Memory B cell (primary cell): ENCODE measurements around the gene WDR89.
"Not testable (repeated sequence)": the region's sequence is repeated elsewhere in the genome, so short reads cannot be mapped to it uniquely, and the experiment has no call there.

Experiments
- ATAC-seq: fragments of 150-1000 bp; cut with Tn5 transposase; 2 replicates; pipeline ENCODE4 v1.10.0; 2021; ENCODE audit warnings: low read depth, mild to moderate bottlenecking, moderate library complexity
- DNase-seq, 2 donors: peaks; one replicate each; pipeline ENCODE4 v3.0.0; 2022; ENCODE audit warnings: low spot score in 2 of 2
- H3K27ac Mint-ChIP-seq: one replicate; pipeline ENCODE4 v1.8.0; 2022; ENCODE audit warnings: mild to moderate bottlenecking, moderate library complexity, mixed read lengths
- H3K27me3 Mint-ChIP-seq: one replicate; pipeline ENCODE4 v1.8.0; 2022; ENCODE audit warnings: mixed read lengths
- H3K36me3 Mint-ChIP-seq: one replicate; pipeline ENCODE4 v1.8.0; 2022; ENCODE audit warnings: mild to moderate bottlenecking, mixed read lengths
- H3K4me1 Mint-ChIP-seq: one replicate; pipeline ENCODE4 v1.8.0; 2022; ENCODE audit warnings: mixed read lengths
- H3K4me3 Mint-ChIP-seq: one replicate; pipeline ENCODE4 v1.8.0; 2022; ENCODE audit warnings: mild to moderate bottlenecking, moderate library complexity, mixed read lengths
- H3K9me3 Mint-ChIP-seq: one replicate; pipeline ENCODE4 v1.8.0; 2022; ENCODE audit warnings: mixed read lengths

Gene WDR89

DNA sequence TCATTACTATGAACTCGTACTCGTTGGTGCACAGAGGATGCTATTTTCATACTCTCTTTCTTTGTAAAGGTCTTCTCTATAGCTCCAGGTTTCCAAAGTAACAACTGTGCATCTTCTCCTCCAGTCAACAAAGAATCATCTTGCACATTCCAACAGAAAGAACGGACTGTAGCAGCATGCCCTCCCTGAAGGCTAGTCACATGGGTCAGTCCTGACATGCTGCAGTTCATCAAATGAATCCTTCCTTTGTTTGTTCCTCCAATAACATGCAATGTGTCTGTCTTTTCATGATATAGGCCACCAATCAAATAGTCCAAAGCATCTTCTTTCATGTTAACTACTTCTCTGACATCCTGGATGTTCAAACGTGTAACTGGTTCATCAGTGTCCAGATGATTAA lies 42.9 kb downstream of the WDR89 start:
- H3K4me3 Mint-ChIP-seq: no peak overlapping the region
- H3K9me3 Mint-ChIP-seq: peaks cover 7% of the 10 kb centered on the region
- H3K27me3 Mint-ChIP-seq: no peaks in the 10 kb centered on the region
- H3K4me1 Mint-ChIP-seq: peaks cover 5% of the 10 kb centered on the region
- DNase-seq: no peak
- no peak for ATAC-seq
- no peak overlapping the region for H3K27ac Mint-ChIP-seq
- H3K36me3 Mint-ChIP-seq: peaks cover 52% of the 10 kb centered on the region

DNA sequence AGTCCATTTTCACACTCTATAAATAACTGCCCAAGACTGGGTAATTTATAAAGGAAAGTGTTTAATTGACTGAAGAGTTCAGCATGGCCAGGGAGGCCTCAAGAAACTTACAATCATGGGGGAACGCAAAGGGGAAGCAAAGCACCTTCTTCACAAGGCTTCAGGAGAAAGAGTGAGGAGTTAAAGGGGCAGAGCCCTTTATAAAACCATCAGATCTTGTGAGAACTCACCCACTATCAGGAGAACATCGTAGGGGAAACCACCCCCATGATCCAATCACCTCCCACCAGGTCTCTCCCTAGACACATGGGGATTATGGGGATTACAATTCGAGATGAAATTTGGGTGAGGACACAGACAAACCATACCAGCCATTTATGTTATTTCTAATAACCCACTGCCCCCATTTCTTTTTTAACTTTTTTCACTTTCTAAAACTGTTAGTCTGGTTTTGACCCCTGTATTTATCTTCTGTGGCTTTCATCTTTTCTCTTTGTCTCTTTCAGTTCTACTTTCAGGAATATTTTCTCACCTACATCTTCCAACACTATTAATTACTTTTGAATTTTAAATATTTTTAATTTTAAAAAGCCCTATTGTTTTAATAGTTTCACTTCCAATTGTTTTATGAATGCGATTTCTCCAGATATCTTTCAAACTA lies 44.5 kb downstream of the WDR89 start:
- Mint-ChIP-seq H3K36me3 (peaks cover 46% of the 10 kb centered on the region), H3K4me3 (no peak overlapping the region), H3K27me3 (no peaks in the 10 kb centered on the region), H3K27ac (no peak overlapping the region), H3K9me3 (peaks cover 8% of the 10 kb centered on the region), H3K4me1 (peaks cover 3% of the 10 kb centered on the region)
- DNase-seq (no peak), ATAC-seq (no peak)

DNA sequence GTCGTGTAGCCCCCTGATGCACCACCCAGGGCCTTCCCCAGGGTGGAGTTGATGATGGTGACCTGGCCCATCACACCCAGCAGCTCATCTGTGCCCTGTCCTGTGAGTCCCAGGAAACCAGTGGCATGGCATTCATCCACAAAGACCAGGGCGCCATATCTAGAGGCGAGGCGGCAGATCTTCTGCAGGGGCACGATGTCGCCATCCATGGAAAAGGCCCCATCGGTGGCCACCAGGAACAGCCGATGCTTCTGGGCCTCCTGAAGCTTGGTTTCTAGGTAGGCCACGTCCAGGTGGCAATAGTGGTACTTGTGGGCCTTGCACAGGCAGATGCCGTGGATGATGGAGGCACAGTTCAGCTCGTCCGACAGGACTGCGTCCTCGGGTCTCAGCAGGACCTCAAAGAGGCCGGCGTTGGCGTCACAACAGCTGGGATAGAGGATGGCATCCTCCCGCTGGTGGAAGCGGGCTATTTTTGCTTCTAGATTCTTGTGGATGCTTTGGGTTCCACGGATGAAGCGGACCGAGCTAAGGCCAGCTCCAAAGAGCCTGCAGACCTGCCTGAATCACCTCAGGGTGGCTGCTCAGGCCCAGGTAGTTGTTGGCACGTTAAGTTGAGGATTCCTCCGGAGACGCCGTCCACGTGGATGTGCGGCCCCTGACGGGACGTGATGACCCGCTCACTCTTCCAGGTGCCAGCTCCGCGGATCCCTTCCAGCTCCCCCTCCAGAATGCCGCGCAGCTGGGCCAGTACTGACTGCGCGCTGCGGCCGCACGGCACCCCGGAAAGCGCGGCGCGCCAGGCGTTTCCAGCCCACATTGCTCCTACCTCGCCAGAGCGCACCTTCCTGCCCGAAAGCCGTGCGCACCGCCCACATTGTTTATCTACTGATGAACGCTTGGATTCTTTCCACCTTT lies 47.0 kb downstream of the WDR89 start:
- DNase-seq: no peak
- H3K4me1 Mint-ChIP-seq: no peaks in the 10 kb centered on the region
- H3K27ac Mint-ChIP-seq: no peak overlapping the region
- H3K27me3 Mint-ChIP-seq: no peaks in the 10 kb centered on the region
- peaks cover 35% of the 10 kb centered on the region for H3K36me3 Mint-ChIP-seq
- no peak for ATAC-seq
- H3K9me3 Mint-ChIP-seq: peaks cover 9% of the 10 kb centered on the region
- H3K4me3 Mint-ChIP-seq: no peak overlapping the region

DNA sequence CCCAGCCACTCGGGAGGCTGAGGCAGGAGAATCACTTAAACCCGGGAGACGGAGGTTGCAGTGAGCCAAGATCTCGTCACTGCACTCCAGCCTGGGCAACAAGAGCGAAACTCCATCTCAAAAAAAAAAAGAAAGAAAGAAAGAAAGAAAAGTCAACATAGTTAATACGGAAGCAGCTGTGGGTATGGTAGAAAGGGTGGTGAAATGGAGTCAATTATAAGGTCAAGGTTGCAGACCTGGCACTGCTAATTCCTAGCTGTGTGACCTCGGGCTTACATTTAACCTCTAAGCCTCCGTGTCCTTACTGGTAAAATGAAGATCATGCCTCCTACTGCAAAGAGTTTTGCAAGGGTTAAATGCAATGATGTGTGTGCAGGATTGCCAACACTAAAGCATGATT lies 58.6 kb downstream of the WDR89 start:
- H3K27me3 Mint-ChIP-seq, H3K27ac Mint-ChIP-seq, ATAC-seq, H3K4me3 Mint-ChIP-seq, H3K4me1 Mint-ChIP-seq, H3K9me3 Mint-ChIP-seq, H3K36me3 Mint-ChIP-seq, DNase-seq: not testable (repeated sequence)

DNA sequence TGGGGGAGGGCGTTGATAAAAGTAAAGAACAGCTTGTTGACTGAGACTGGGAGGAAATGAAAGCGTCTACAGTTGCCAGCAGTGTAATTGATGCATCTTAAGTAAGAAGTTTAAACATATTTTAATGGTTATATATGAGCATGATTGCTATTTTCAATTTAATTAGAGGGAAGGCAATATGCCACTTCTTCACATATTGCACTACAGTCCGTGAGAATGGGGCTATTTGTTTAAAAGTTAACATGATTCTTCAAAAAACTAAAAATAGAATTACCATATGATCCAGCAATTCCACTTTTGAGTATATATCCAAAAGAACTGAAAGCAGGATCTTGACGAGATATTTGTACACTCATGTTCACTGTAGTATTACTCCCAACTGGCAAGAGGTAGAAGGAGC lies 60.2 kb downstream of the WDR89 start:
- no peak overlapping the region for H3K27ac Mint-ChIP-seq
- no peaks in the 10 kb centered on the region for H3K9me3 Mint-ChIP-seq
- ATAC-seq: no peak
- H3K36me3 Mint-ChIP-seq: no peaks in the 10 kb centered on the region
- H3K4me1 Mint-ChIP-seq: no peaks in the 10 kb centered on the region
- H3K4me3 Mint-ChIP-seq: no peak overlapping the region
- no peak for DNase-seq
- H3K27me3 Mint-ChIP-seq: peaks cover 3% of the 10 kb centered on the region

DNA sequence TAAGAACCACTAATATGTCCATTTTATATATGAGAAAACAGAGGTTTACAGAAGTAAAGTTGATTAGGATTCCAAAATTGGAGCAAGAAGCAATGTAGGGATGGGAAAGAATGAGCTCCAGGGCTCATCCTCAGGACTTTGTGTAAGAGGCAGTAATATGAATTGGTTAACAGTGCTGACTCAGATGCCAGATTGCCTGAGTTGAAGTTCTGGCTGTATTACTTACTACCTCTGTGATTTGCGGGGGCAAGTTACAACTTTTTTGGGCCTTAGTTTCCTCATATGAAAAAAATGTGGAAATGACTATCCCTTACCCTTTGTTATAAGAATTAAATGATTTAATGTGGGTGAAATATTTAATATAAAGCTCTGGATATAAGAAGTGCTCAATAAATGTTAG lies 63.4 kb downstream of the WDR89 start:
- no peaks in the 10 kb centered on the region for H3K4me1 Mint-ChIP-seq
- no peaks in the 10 kb centered on the region for H3K9me3 Mint-ChIP-seq
- DNase-seq (no peak), ATAC-seq (no peak)
- H3K36me3 Mint-ChIP-seq: no peaks in the 10 kb centered on the region
- H3K27me3 Mint-ChIP-seq: peaks cover 4% of the 10 kb centered on the region
- no peak overlapping the region for H3K4me3 Mint-ChIP-seq
- no peak overlapping the region for H3K27ac Mint-ChIP-seq

DNA sequence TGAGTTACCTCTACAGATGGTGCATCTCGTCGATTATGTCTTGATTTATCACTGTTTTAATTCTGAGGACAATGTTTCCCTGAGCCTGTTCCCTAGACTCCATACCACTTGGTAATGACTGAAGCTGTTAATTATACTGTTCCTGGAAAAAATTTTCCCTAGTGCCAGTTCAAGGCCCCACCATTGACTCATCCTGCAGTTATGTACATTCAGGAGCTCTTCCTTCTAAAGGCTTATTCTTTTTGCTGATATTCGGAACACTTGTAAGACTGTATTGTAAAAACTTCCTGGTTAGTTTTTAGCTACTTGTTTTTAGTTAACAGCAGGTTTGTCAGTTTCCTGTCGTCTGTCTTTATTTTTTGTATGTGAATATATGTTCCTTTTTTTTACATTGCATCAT lies 68.1 kb downstream of the WDR89 start:
- no peaks in the 10 kb centered on the region for H3K4me1 Mint-ChIP-seq
- DNase-seq (no peak), ATAC-seq (no peak)
- no peaks in the 10 kb centered on the region for H3K36me3 Mint-ChIP-seq
- H3K4me3 Mint-ChIP-seq: no peak overlapping the region
- H3K9me3 Mint-ChIP-seq: no peaks in the 10 kb centered on the region
- H3K27ac Mint-ChIP-seq: no peak overlapping the region
- peaks cover 2% of the 10 kb centered on the region for H3K27me3 Mint-ChIP-seq

DNA sequence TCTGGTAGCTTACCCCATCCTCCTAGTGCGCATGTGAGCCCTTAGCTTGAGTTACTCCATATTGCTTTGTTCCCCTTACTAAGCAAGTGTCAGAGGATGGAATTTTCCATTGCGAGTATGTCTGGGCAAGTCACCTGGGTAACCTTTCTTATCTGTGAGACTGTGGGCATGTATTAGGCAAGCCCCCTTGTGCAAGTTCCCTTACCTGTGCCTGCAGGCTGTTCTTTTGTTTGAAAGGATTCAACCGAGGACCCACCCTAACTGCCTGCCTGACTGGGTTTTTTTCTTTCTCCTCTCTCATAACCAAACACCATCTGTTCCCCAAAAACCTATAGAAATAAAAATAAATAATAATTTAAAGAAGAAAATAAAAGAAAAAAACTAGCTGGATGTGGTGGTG lies 76.2 kb downstream of the WDR89 start:
- Mint-ChIP-seq H3K9me3 (no peaks in the 10 kb centered on the region), H3K4me3 (no peak overlapping the region), H3K36me3 (no peaks in the 10 kb centered on the region)

DNA sequence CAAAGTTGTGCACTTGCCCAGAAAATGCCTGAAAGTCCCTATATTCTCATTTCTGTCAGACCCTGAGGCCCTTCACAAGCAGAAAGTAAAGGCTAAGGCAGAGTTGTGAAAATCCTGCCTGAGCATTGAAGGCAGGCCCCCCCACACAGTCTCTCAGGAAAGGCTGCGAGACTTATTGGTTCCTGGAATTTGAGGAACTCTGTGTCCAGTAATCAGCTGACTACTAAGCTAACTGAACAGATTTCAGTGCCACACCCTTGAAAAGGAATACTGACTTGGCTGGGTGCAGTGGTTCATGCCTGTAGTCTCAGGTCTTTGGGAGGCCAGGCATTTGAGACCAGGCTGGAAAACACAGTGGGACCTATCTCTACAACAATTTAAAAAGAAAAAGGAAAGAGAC lies 77.4 kb downstream of the WDR89 start:
- Mint-ChIP-seq H3K36me3 (no peaks in the 10 kb centered on the region), H3K9me3 (peaks cover 1% of the 10 kb centered on the region), H3K27ac (no peak overlapping the region), H3K27me3 (peaks cover 7% of the 10 kb centered on the region), H3K4me3 (no peak overlapping the region), H3K4me1 (no peaks in the 10 kb centered on the region)
- DNase-seq (no peak), ATAC-seq (no peak)

More for the DNA sequence above, 76.2 kb downstream of the WDR89 start:
- peaks cover 7% of the 10 kb centered on the region for H3K27me3 Mint-ChIP-seq
- H3K4me1 Mint-ChIP-seq: no peaks in the 10 kb centered on the region
- DNase-seq (no peak), ATAC-seq (no peak)
- H3K27ac Mint-ChIP-seq: no peak overlapping the region

DNA sequence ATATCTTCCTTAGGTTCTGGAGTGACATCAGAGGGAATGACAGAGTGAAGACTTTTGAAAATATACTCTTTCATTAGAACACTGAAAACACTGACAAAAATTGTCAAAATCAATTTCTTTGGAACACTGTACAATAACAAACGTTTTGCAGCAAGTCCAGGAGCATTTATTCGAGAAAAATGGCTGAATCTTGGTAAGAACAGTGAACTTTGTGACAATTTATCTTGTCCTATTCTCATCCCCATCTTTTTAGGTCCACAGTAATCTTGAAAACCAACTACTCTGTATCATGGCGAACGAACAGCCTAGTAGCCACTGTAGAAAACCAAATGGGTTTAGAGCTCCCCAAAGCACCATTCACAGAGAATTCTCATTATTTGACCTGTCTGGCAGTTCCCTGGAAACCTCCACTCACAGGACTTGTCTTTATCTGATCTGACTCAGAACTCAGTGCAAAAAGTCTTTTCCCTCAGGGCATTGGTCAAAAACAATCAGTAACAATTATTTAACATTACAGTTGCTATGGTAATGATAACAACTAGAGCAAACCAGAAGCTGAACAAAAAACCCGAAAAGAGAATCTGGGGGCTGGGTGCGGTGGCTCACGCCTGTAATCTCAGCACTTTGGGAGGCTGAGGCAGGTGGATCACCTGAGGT lies 78.2 kb downstream of the WDR89 start:
- DNase-seq (no peak), ATAC-seq (no peak)
- no peak overlapping the region for H3K27ac Mint-ChIP-seq
- no peak overlapping the region for H3K4me3 Mint-ChIP-seq
- no peaks in the 10 kb centered on the region for H3K36me3 Mint-ChIP-seq
- peaks cover 7% of the 10 kb centered on the region for H3K27me3 Mint-ChIP-seq
- peaks cover 1% of the 10 kb centered on the region for H3K9me3 Mint-ChIP-seq
- no peaks in the 10 kb centered on the region for H3K4me1 Mint-ChIP-seq

DNA sequence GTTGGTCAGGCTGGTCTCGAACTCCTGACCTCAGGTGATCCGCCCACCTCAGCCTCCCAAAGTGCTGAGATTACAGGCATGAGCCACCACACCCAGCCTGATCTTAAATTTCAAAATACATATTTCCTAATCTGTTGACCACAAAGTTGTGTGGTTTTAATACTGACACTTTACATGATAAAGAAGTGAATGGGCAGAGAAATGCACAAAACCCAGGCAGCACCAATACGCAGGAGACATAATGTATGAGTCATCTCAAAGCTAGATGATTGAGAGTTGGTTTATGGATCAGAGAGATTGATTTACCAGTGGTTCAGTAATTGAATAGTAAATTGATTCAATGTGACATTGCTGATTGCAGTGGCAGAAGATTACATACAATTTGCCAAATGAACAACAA lies 79.3 kb downstream of the WDR89 start:
- no peaks in the 10 kb centered on the region for H3K36me3 Mint-ChIP-seq
- no peaks in the 10 kb centered on the region for H3K4me1 Mint-ChIP-seq
- DNase-seq: no peak
- H3K4me3 Mint-ChIP-seq: no peak overlapping the region
- H3K27me3 Mint-ChIP-seq: peaks cover 7% of the 10 kb centered on the region
- no peak overlapping the region for H3K27ac Mint-ChIP-seq
- no peak for ATAC-seq
- peaks cover 1% of the 10 kb centered on the region for H3K9me3 Mint-ChIP-seq

DNA sequence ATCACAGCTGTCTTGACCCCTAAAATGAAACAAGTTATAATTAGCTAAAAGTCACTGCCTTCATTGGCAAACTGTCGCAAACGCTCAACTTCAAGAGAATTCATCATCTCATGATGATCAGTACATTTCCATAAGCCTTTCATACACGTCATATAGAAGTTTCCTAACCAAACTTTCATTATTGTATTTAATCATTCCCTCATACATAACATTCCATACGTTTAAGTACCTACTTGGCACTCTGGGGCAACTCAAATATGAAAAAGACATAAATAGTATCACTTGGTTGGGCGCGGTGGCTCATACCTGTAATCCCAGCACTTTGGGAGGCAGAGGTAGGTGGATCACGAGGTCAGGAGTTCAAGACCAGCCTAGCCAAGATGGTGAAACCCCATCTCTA lies 86.1 kb downstream of the WDR89 start:
- DNase-seq: no peak
- Mint-ChIP-seq H3K27me3 (no peaks in the 10 kb centered on the region), H3K4me1 (no peaks in the 10 kb centered on the region), H3K4me3 (no peak overlapping the region), H3K27ac (no peak overlapping the region), H3K36me3 (no peaks in the 10 kb centered on the region), H3K9me3 (peaks cover 1% of the 10 kb centered on the region)
- no peak for ATAC-seq

DNA sequence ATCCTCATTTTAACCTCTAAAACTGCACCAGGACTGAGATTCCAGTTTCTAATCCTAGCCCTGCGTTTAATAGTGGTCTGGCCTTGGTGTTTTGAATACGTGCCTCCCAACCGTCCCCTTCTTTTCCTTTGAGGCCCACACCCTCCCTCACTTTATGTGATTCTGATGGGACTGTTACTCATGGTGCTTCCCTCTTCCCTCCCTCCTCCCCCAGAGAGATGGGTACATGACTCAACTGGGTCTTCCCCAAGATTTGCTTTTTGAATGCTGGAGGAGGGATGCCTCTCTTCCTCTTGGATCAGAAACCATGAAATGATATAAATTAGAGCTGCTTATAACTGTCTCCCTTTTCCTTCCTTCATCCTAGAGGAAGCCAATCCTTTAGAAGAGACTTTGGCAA lies 90.3 kb downstream of the WDR89 start:
- ATAC-seq (no peak), DNase-seq (no peak)
- Mint-ChIP-seq H3K4me1 (peaks cover 4% of the 10 kb centered on the region), H3K27ac (no peak overlapping the region), H3K27me3 (no peaks in the 10 kb centered on the region), H3K9me3 (no peaks in the 10 kb centered on the region), H3K36me3 (no peaks in the 10 kb centered on the region), H3K4me3 (no peak overlapping the region)

DNA sequence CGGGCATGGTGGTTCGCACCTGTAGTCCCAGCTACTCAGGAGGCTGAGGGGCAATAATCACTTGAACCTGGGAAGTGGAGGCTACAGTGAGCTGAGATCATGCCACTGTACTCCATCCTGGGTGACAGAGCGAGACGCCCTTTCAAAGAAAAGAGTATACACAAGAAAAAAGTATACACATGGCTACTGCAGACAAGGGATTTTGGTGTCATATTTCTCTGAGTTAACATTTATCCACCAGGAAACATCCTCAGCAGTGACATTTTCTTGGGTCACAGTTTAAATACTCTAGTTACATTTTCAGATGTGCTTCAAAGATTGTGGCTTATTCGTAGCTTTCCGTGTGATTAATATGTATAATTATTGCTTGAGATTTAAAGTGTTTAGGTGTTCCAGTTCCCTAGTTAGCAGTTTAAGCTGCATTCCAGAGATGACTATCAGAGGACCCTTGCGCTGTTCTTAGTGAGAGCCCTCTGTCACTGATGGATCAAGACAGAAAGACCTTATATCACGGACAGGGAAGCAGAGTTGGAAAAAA lies 93.8 kb downstream of the WDR89 start:
- no peak overlapping the region for H3K27ac Mint-ChIP-seq
- no peaks in the 10 kb centered on the region for H3K36me3 Mint-ChIP-seq
- peaks cover 9% of the 10 kb centered on the region for H3K4me1 Mint-ChIP-seq
- ATAC-seq (no peak), DNase-seq (no peak)
- no peak overlapping the region for H3K4me3 Mint-ChIP-seq
- H3K27me3 Mint-ChIP-seq: no peaks in the 10 kb centered on the region
- H3K9me3 Mint-ChIP-seq: no peaks in the 10 kb centered on the region
